Activated T-helper 2 cell treated with anti-CD3 and anti-CD28 coated beads, Interferon-gamma antibody, Interleukin-2, Interleukin-4, amounts not matched to agents 10 μg/mL and 5 μg/mL and 100 μg/mL, durations not matched to agents 14 hours and 24 hours and 36 hours (primary cell): ENCODE data around the gene GAST. TPM values are rescaled to one million over a fixed set of nuclear protein-coding genes. Genes with fewer than 3 reads are reported as not detected.

ENCODE experiments used
- DNase-seq: peaks from one replicate; pipeline ENCODE4 v3.0.0; 2021; ENCODE audit warnings: low spot score
- H3K27ac Mint-ChIP-seq: one replicate; pipeline ENCODE4 v1.8.0; 2021; ENCODE audit warnings: mixed read lengths
- H3K27me3 Mint-ChIP-seq: one replicate; pipeline ENCODE4 v1.8.0; 2021; ENCODE audit warnings: low read depth, mixed read lengths
- H3K36me3 Mint-ChIP-seq: one replicate; pipeline ENCODE4 v1.8.0; 2021; ENCODE audit warnings: low read depth, mixed read lengths
- H3K4me1 Mint-ChIP-seq: one replicate; pipeline ENCODE4 v1.8.0; 2021; ENCODE audit warnings: low read depth, mixed read lengths
- H3K4me3 Mint-ChIP-seq: one replicate; pipeline ENCODE4 v1.8.0; 2021; ENCODE audit warnings: low read depth, mild to moderate bottlenecking, moderate library complexity, mixed read lengths
- H3K9me3 Mint-ChIP-seq: one replicate; pipeline ENCODE4 v1.8.0; 2021; ENCODE audit warnings: mixed read lengths
- intact Hi-C: fragments of 100-400 bp; cut with micrococcal nuclease; formaldehyde crosslinking; loops from one replicate; pipeline ENCODE4 v1.15.1; 2023
- total RNA-seq: library from RNA; stranded (reverse); gene quantifications from 2 replicates; pipeline ENCODE4 v1.2.3, GENCODE V29; 2022

Gene GAST
- total RNA-seq, 1 donor from 2014 or later = not detected

DNA sequence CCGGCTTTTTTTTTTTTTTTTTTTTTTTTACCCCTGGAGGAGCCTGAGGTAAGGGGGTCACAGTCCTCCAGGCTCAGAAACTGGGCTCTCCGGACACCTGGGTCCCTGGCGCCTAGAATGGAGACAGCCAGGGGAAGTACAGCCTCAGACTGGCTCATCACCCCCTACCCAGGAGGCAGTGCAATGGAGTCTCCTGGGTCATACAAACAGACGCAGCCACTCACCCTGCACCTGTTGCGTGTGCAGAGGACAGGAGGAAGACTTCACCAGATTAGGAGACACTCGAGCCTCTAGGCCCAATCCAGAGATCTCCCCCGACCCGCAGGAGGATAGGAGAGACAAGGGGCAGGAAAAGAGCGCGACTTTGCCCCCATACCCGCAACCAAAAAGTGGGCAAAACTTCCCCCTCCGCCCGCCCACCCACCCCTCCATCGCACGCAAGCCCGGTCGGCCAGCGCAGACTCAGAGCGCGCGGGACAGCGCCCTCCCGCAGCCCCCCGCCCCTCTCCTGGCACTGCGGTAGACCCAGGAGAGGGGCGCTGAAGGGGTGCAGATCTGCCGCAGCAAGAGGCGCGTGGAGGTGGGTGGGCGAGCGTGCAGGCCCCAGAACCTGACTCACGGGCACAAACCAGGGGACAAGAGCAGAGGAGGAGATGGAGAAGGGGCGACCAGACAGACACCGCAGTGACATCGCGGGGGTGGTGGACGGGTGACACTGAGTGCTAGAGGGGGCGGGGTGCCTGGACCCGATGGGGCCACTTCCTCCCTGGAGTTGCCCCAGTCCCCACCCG lies 21.4 kb downstream of the GAST start:
- no peak overlapping the region for H3K27ac Mint-ChIP-seq
- no peaks in the 10 kb centered on the region for H3K36me3 Mint-ChIP-seq
- DNase-seq = no peak
- intact Hi-C loops = loop anchor here (10.0 kb wide), 1 partner anchor 131 kb away; the partner anchor contains the start of gene KLHL11
- no peaks in the 10 kb centered on the region for H3K9me3 Mint-ChIP-seq
- peaks cover 6% of the 10 kb centered on the region for H3K4me1 Mint-ChIP-seq
- H3K4me3 Mint-ChIP-seq = no peak overlapping the region
- H3K27me3 Mint-ChIP-seq = peaks cover 56% of the 10 kb centered on the region

- Mint-ChIP-seq H3K4me3 (peak within 1 kb of the TSS; percentile 41), H3K4me1 (peaks cover 6% of the 10 kb centered on the region), H3K27me3 (peaks cover 56% of the 10 kb centered on the region), H3K9me3 (no peaks in the 10 kb centered on the region), H3K36me3 (no peaks in the 10 kb centered on the region), H3K27ac (no peak within 1 kb of the TSS)
- intact Hi-C loops = loop anchor here (10.0 kb wide), 1 partner anchor 130 kb away; the partner anchor contains the start of gene KLHL11
- DNase-seq = no peak
These were observed 22.2 kb downstream of the GAST start, which contains the start of gene HAP1 for GRCh38 chr17:41734139-41734948. TSS of gene HAP1 (minus strand) at chr17:41734643. CDS start at chr17:41734634, 9 bp downstream.

GRCh38 chr17:41734949-41735313 lies 22.8 kb downstream of the GAST start:
- no peak for DNase-seq
- H3K27ac Mint-ChIP-seq = no peak overlapping the region
- peaks cover 54% of the 10 kb centered on the region for H3K27me3 Mint-ChIP-seq
- peak overlapping the region; percentile 41 for H3K4me3 Mint-ChIP-seq
- H3K9me3 Mint-ChIP-seq = no peaks in the 10 kb centered on the region
- intact Hi-C loops = loop anchor here (10.0 kb wide), 1 partner anchor 130 kb away; the partner anchor contains the start of gene KLHL11
- no peaks in the 10 kb centered on the region for H3K36me3 Mint-ChIP-seq
- H3K4me1 Mint-ChIP-seq = peaks cover 6% of the 10 kb centered on the region

GRCh38 chr17:41735744-41736143 lies 23.6 kb downstream of the GAST start:
- H3K4me1 Mint-ChIP-seq = peaks cover 6% of the 10 kb centered on the region
- H3K27ac Mint-ChIP-seq = no peak overlapping the region
- intact Hi-C loops = loop anchor here (10.0 kb wide), 1 partner anchor 129 kb away; the partner anchor contains the start of gene KLHL11
- peaks cover 47% of the 10 kb centered on the region for H3K27me3 Mint-ChIP-seq
- no peak for DNase-seq
- H3K36me3 Mint-ChIP-seq = no peaks in the 10 kb centered on the region
- H3K4me3 Mint-ChIP-seq = no peak overlapping the region
- no peaks in the 10 kb centered on the region for H3K9me3 Mint-ChIP-seq

DNA sequence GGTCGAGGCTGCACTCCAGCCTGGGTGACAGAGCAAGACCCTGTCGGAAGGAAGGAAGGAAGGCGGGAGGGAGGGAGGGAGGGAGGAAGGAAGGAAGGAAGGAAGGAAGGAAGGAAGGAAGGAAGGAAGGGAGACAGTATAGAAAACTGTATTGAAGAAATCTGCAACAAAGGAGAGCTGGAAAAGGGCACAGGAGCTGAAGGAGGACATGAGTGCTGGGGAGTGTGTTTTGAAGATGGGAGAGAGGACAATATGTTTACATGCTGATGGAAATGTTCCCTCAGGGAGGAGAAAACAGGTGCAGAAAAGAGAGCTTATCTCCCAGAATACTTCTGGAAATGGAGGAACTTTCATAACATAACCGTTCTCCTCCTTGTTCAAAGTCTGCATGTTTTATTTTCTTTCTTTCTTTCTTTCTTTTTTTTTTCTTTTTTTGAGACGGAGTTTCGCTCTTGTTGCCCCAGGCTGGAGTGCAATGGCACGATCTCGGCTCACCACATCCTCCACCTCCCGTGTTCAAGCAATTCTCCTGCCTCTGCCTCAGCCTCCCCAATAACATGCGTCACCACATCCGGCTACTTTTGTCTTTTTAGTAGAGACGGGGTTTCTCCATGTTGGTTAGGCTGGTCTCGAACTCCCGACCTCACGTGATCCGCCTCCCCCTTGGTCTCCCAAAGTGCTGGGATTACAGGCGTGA lies 25.0 kb downstream of the GAST start:
- peaks cover 6% of the 10 kb centered on the region for H3K4me1 Mint-ChIP-seq
- DNase-seq = no peak
- H3K27ac Mint-ChIP-seq = no peak overlapping the region
- H3K4me3 Mint-ChIP-seq = no peak overlapping the region
- peaks cover 36% of the 10 kb centered on the region for H3K27me3 Mint-ChIP-seq
- H3K9me3 Mint-ChIP-seq = no peaks in the 10 kb centered on the region
- intact Hi-C loops = loop anchor here (10.0 kb wide), 1 partner anchor 128 kb away; the partner anchor contains the start of gene KLHL11
- H3K36me3 Mint-ChIP-seq = no peaks in the 10 kb centered on the region

DNA sequence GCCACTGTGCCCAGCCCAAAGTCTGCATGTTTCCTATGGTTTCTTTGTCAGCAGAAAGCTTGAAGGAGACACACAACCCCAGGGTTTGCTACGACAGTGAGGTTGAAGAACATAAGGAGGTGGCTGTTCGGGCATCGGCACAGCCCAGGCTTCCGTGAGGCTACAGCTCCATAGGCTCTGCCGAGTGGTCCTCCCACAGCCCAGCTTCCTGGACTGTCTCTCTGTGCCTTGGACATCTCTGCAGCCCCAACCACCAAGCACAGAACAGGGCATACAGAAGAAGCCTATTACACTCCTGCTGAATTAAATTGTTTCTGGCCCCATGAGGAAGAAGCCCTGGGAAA lies 25.5 kb downstream of the GAST start:
- no peak overlapping the region for H3K4me3 Mint-ChIP-seq

DNA sequence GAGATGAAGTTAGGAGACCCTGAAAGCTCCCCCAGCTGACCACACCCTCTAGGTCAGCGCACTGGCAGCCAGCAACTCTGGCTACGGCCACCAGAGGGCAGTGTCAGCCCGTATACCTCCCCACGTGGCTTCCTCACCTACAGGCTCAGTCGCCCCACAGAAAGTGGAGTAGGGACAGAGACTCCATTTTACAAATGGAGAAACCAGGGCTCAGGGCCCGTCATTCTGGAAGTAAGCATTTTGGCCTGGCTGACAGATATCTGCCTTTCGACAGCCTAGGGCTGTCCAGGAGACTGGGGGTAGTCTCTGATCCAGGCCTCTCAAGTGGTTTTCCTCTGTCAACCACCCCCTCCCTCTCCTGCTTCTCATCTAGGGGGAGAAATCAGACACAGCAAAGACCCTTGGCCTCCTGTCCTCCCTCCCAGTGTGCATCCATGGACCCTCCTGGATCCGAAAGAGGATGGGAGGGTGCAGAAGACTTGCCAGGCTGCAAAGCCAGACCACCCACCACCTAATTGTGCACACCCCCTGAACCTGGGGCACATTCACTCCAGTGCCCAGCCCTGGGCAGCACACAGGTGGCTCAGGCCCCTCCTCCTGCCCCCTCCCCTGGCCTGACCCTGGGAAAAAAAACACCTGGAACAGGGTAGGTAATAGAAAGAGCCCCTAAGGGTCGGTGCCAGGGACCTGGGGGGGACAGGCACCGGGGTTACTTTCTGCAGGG lies 26.1 kb downstream of the GAST start:
- Mint-ChIP-seq H3K9me3 (no peaks in the 10 kb centered on the region), H3K27ac (no peak overlapping the region), H3K4me3 (no peak overlapping the region), H3K36me3 (no peaks in the 10 kb centered on the region), H3K4me1 (peaks cover 6% of the 10 kb centered on the region), H3K27me3 (peaks cover 30% of the 10 kb centered on the region)
- DNase-seq = peak; percentile 74
- intact Hi-C loops = loop anchor here (1.0 to 10.0 kb wide), 3 partner anchors 63 to 147 kb away; partner anchors contain the start of gene KLHL11

More for the DNA sequence above, 25.5 kb downstream of the GAST start:
- no peak for DNase-seq
- Mint-ChIP-seq H3K27me3 (peaks cover 30% of the 10 kb centered on the region), H3K27ac (no peak overlapping the region), H3K9me3 (no peaks in the 10 kb centered on the region), H3K4me1 (peaks cover 6% of the 10 kb centered on the region), H3K36me3 (no peaks in the 10 kb centered on the region)
- intact Hi-C loops = loop anchor here (1.0 to 10.0 kb wide), 3 partner anchors 64 to 148 kb away; partner anchors contain the start of gene KLHL11

- H3K27ac Mint-ChIP-seq = no peak overlapping the region
- H3K4me1 Mint-ChIP-seq = peaks cover 4% of the 10 kb centered on the region
- no peaks in the 10 kb centered on the region for H3K9me3 Mint-ChIP-seq
- intact Hi-C loops = loop anchor here (1.0 to 10.0 kb wide), 3 partner anchors 63 to 147 kb away; partner anchors contain the start of gene KLHL11
- DNase-seq = no peak
- H3K36me3 Mint-ChIP-seq = no peaks in the 10 kb centered on the region
- peaks cover 26% of the 10 kb centered on the region for H3K27me3 Mint-ChIP-seq
- no peak overlapping the region for H3K4me3 Mint-ChIP-seq
These were observed 26.6 kb downstream of the GAST start for GRCh38 chr17:41738801-41739112.

DNA sequence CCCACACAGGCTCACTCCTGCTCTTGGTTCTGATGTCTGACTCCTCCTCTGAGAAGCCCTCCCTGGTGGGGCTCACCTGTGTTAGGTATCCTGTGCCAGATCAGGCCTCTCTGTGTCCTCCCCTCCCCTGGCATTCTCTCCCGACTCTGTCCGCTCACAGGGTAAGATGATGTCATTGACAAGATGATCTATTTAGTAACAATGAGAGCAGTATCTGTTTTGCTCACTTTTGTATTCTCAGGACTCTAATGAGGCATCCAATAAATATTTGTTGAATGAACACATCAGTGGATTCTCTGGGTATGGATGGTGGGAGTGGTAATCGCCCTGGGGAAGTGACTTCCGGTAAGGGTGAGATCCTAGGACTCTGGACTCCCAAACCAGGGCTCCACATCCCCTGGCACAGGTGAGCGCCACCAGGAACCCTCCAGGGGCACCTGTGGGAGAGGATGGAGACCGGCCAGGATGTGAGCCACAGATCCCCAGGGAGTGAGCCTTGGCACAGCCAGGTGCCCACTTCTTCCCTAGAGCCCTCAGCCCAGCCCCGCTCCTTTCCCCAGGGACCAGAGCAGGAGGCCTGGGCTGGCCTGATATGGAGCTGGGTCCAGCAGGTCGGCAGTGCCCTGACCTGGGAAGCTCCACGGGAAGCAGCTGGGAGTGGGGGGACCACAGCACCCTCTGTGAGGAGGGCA lies 27.7 kb downstream of the GAST start:
- intact Hi-C loops = loop anchor here (10.0 kb wide), 1 partner anchor 125 kb away; the partner anchor contains the start of gene KLHL11
- Mint-ChIP-seq H3K36me3 (no peaks in the 10 kb centered on the region), H3K4me3 (no peak overlapping the region), H3K27me3 (peaks cover 21% of the 10 kb centered on the region), H3K27ac (peak overlapping the region; percentile 3), H3K4me1 (peaks cover 3% of the 10 kb centered on the region), H3K9me3 (no peaks in the 10 kb centered on the region)
- DNase-seq = no peak

- peaks cover 16% of the 10 kb centered on the region for H3K27me3 Mint-ChIP-seq
- no peak for DNase-seq
- intact Hi-C loops = no loop called here
- no peaks in the 10 kb centered on the region for H3K36me3 Mint-ChIP-seq
- H3K27ac Mint-ChIP-seq = no peak overlapping the region
- H3K9me3 Mint-ChIP-seq = no peaks in the 10 kb centered on the region
- no peaks in the 10 kb centered on the region for H3K4me1 Mint-ChIP-seq
- H3K4me3 Mint-ChIP-seq = no peak overlapping the region
These were observed 28.4 kb downstream of the GAST start for GRCh38 chr17:41740506-41740905.

DNA sequence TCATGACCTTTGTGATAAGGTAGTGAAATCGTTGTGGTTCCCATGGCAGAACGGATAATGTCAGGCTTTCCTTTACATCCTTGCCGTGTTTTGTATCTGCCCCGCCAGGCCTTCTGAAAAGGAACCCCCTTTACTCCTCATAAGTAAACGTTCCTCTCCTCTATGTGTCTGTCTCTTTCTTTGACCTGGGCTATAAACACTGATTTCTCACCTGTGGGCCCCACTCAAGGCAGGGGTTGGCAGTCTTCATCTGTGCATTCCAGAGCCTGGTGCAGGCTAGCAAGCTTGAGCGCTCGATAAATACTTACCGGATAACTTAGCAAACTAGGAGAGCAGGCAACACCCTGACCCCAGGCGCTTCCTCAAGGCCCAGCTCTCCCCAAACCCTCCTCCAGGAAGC lies 29.6 kb downstream of the GAST start:
- Mint-ChIP-seq H3K4me1 (no peaks in the 10 kb centered on the region), H3K4me3 (no peak overlapping the region), H3K9me3 (no peaks in the 10 kb centered on the region), H3K36me3 (no peaks in the 10 kb centered on the region), H3K27ac (no peak overlapping the region), H3K27me3 (peaks cover 8% of the 10 kb centered on the region)
- no peak for DNase-seq
- intact Hi-C loops = no loop called here
